Measurements from ENCODE around the gene COL4A3.

DNA sequence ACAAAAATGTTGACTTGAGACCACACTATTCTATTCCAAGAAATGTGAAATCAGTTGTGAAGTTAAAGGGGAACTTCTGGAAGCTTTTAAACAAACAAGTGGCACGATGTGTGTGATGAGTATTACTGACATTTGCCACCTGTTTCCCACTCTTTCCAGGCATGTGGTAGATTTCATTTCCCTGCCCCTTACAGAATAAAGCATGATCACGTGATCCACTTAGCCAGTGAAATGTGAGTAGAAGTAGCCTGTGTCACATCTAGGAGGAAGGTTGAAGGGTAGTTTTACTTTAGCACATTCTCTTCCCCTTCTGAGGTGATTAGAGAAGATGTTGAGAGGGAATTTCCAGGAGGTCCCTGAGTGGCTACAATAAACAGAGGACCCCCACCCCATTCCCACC is 4.3 kb upstream of the COL4A3 start:
- no peak for TF ChIP-seq EZH2 (IDR thresholded peaks at IDR 0.05; ENCODE audit: insufficient read depth, poor library complexity, severe bottlenecking)
- TF ChIP-seq EZH2phosphoT487 (IDR thresholded peaks at IDR 0.05; ENCODE audit: insufficient read depth, low read depth): no peak
